ENCODE data around the gene SLC7A7.

- TF ChIP-seq CTCF (conservative IDR thresholded peaks at IDR 0.05; ENCODE audit: low read depth in 2 of 2) (no peak), EZH2 (IDR thresholded peaks at IDR 0.05; ENCODE audit: low read depth, unreplicated experiment) (no peak), ETS1 (IDR thresholded peaks at IDR 0.05) (no peak), POLR2AphosphoS5 (IDR thresholded peaks at IDR 0.05; ENCODE audit: low read depth) (no peak), EZH2phosphoT487 (IDR thresholded peaks at IDR 0.05; ENCODE audit: unreplicated experiment) (no peak), JUNB (IDR thresholded peaks at IDR 0.05; ENCODE audit: unreplicated experiment) (no peak), STAT1 (IDR thresholded peaks at IDR 0.05; ENCODE audit: unreplicated experiment) (no peak), ZNF331 (CRISPR knock-in tag; IDR thresholded peaks at IDR 0.05; ENCODE audit: low read depth) (no peak)
These were observed 27.2 kb upstream of the SLC7A7 start for GRCh38 chr14:22842211-22843122.
